Activated CD8-positive, alpha-beta memory T cell treated with anti-CD3 and anti-CD28 coated beads, Interleukin-2, amount 50 U/mL, for 1 hour (primary cell): Measurements from ENCODE around the gene HLF.

Experiments
- DNase-seq: peaks from one replicate; pipeline ENCODE4 v3.0.0-alpha.2; 2020; ENCODE audit errors: extremely low read depth

The HLF gene

DNA sequence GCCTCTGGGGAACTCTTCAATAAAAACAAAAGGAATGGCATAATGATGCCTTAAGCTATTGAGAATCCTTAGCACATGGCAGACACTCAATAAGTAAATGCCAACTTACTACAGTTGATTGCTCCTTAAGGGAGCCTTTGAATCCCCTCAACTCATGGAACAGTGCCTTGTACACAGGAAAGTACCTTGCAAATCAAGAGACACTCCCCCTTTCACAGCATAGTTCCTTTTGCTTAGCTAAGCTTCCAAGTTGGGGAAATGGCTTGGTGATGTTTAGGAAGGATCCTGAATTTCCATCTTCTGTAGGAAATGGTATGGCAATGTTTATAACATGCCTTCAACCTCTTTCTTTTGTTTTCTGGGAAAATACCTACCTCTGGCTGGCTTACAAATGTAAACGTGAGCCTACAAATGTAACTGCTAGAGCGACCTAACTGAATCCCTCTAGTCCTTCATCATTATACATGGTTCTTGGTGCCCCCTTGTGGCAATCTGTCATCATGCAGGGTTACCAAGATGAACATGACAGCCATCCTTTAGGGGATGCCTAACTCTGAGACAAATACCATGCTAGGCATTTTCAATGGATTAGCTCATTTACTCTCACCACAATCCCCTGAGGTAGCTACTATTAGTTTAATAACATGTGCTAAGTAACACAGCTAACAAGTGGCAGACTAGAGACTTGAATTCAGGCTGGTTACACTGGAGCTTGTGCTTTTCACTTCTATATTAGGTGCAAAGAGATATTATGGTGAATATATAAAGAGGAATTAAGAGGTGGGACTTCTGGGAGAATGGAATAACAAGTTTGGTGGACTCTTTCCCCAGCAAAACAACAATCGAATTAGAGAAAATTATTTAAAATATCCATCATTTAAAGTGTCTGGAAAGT lies 91.9 kb downstream of the HLF start:
- DNase-seq = peak; percentile 11

- DNase-seq = no peak
These were observed 96.2 kb downstream of the HLF start for GRCh38 chr17:55360971-55361370.

- DNase-seq = no peak
These were observed 98.3 kb downstream of the HLF start for GRCh38 chr17:55363033-55363432.

GRCh38 chr17:55366020-55366481 lies 101.3 kb downstream of the HLF start:
- DNase-seq = no peak

DNA sequence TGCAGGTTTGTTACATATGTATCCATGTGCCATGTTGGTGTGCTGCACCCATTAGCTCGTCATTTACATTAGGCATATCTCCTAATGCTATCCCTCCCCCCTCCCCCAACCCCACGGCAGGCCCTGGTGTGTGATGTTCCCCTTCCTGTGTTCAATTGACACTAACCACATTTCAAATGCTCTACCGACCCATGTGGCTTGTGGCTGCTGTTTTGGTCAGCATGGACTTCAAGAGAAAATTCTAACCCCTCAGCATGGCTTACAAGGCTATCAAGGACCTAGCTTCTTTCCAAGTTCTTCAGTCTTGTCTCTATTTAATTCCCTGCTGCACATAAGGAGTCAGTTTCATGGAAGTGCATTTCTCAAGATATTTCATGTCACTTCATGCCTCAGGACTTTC lies 103.9 kb downstream of the HLF start:
- DNase-seq = no peak
